Esophagus (tissue), 2 donors: ENCODE measurements around the gene EIF5. TPM values are rescaled to one million over a fixed set of nuclear protein-coding genes. Genes with fewer than 3 reads are reported as not detected.
"Not testable (repeated sequence)": the region's sequence is repeated elsewhere in the genome, so short reads cannot be mapped to it uniquely, and the experiment has no call there.

Experiments used
- H3K27ac ChIP-seq, 2 donors: one replicate each; pipeline ENCODE4 v1.5.1; 2013; ENCODE audit warnings: low read depth in 2 of 2, mild to moderate bottlenecking in 2 of 2, inconsistent platforms in 1 of 2, low read length in 1 of 2, moderate library complexity in 1 of 2
- H3K27me3 ChIP-seq, 2 donors: one replicate each; pipeline ENCODE4 v1.6.1; 2013; ENCODE audit warnings: low read length in 2 of 2, control low read depth in 1 of 2, mild to moderate bottlenecking in 1 of 2; ENCODE audit not compliant: insufficient read depth in 2 of 2, control insufficient read depth in 1 of 2
- H3K36me3 ChIP-seq, 2 donors: one replicate each; pipeline ENCODE4 v1.6.1; 2013; ENCODE audit warnings: low read length in 1 of 2; ENCODE audit not compliant: control insufficient read depth in 2 of 2, insufficient read depth in 2 of 2
- H3K4me1 ChIP-seq, 2 donors: one replicate each; pipeline ENCODE4 v1.6.1; 2013; ENCODE audit warnings: low read length in 1 of 2; ENCODE audit not compliant: control insufficient read depth in 2 of 2, insufficient read depth in 2 of 2
- H3K4me3 ChIP-seq, 2 donors: one replicate each; pipeline ENCODE4 v1.5.1; 2013; ENCODE audit warnings: low read length in 2 of 2, mild to moderate bottlenecking in 2 of 2, low read depth in 1 of 2, moderate library complexity in 1 of 2
- H3K9me3 ChIP-seq, 2 donors: one replicate each; pipeline ENCODE4 v1.6.1; 2013; ENCODE audit warnings: mild to moderate bottlenecking in 2 of 2, low read depth in 1 of 2, low read length in 1 of 2, moderate library complexity in 1 of 2; ENCODE audit not compliant: control insufficient read depth in 2 of 2, insufficient read depth in 1 of 2
- WGBS, 2 donors: extraction: QIAGEN DNeasy Blood & Tissue Kit; methylation state at CpG; one replicate each; pipeline ENCODE4 v1.1.7; 2013; 5-methylcytosine and 5-hydroxymethylcytosine counted together
- polyA plus RNA-seq, 2 donors: library from polyadenylated mRNA; stranded (reverse); fragments of 200-250 nt; gene quantifications; one replicate each; pipeline ENCODE4 v1.2.3, GENCODE V29; 2013
- donor health status: healthy with polysubstance abuse.
- donor health status: Bipolar disorder and iron deficiency.

The EIF5 gene
- polyA plus RNA-seq, 2 donors: 62.6 to 125 TPM

- Histone ChIP-seq H3K9me3 (no peaks in the 10 kb centered on the region), H3K27me3 (no peaks in the 10 kb centered on the region), H3K4me1 (no peaks in the 10 kb centered on the region), H3K4me3 (no peak overlapping the region), H3K27ac (no peak overlapping the region), H3K36me3 (peaks cover 22% of the 10 kb centered on the region in 2 donors)
- WGBS, 2 donors: 82 to 87% methylated on average over 5 of the region's 5 CpGs
Measured at GRCh38 chr14:103343905-103344797, 10.1 kb downstream of the EIF5 start.

DNA sequence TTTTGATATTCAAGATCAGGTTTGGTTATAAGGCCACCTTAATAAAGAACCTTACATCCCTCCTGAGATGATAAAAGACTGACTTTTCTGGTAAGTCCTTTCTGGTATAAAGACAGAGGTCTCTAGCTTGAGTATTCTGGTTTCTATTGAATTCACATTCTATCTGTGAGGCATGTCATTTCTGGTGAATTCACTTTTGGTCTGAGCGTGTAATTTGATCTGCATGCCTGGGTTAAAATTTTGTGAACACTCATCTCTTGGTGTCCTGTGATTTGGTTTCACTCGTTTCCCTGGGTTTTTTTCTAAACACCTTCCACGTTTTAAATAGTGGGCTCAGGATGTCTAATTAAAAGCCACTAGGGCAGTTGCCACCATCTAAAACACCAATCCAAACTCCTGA is 12.2 kb downstream of the EIF5 start:
- WGBS, 2 donors: 35 to 40% methylated on average over 3 of the region's 3 CpGs

GRCh38 chr14:103347091-103347815 is 13.2 kb downstream of the EIF5 start:
- WGBS, 2 donors: 52 to 58% methylated on average over 12 of the region's 12 CpGs
- Histone ChIP-seq H3K4me1 (no peaks in the 10 kb centered on the region), H3K4me3 (no peak overlapping the region), H3K36me3 (peaks cover 11 to 12% of the 10 kb centered on the region in 2 donors), H3K27ac (no peak overlapping the region), H3K9me3 (no peaks in the 10 kb centered on the region), H3K27me3 (no peaks in the 10 kb centered on the region)

More for the DNA sequence above, 12.2 kb downstream of the EIF5 start:
- Histone ChIP-seq H3K27me3 (no peaks in the 10 kb centered on the region), H3K9me3 (no peaks in the 10 kb centered on the region), H3K4me1 (no peaks in the 10 kb centered on the region), H3K36me3 (peaks cover 13 to 14% of the 10 kb centered on the region in 2 donors), H3K27ac (no peak overlapping the region), H3K4me3 (no peak overlapping the region)

DNA sequence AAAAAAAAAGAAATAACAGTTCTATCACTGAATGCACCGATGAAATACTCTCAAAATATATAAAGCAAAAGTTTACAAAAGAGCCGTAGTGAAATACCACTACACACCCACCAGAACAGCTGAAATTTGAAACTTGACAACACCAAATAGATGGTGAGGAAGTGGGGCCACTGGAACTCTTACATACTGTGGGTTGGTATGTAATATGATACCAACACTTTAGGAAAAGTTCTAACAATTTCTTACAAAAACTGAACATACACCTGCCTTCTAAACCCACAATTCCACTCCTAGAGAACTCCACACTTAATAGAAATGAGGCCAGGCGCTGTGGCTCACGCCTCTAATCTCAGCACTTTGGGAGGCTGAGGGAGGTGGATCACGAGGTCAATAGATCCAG is 14.1 kb downstream of the EIF5 start:
- Histone ChIP-seq H3K27ac (no peak overlapping the region), H3K4me1 (no peaks in the 10 kb centered on the region), H3K36me3 (peaks cover 10% of the 10 kb centered on the region in 2 donors), H3K27me3 (no peaks in the 10 kb centered on the region), H3K4me3 (no peak overlapping the region), H3K9me3 (no peaks in the 10 kb centered on the region)
- WGBS, 2 donors: 78 to 80% methylated on average over 5 of the region's 5 CpGs

GRCh38 chr14:103349982-103350381 is 15.9 kb downstream of the EIF5 start:
- Histone ChIP-seq H3K9me3 (no peaks in the 10 kb centered on the region), H3K36me3 (peaks cover 0 to 2% of the 10 kb centered on the region in 2 donors), H3K4me1 (no peaks in the 10 kb centered on the region), H3K27ac (no peak overlapping the region), H3K4me3 (no peak overlapping the region), H3K27me3 (no peaks in the 10 kb centered on the region)
- 91% methylated on average over 13 of the region's 13 CpGs for WGBS, 2 donors

- 75 to 79% methylated on average over 7 of the region's 7 CpGs for WGBS, 2 donors
- Histone ChIP-seq H3K27me3 (no peaks in the 10 kb centered on the region), H3K4me1 (no peaks in the 10 kb centered on the region), H3K9me3 (no peaks in the 10 kb centered on the region), H3K27ac (no peak overlapping the region), H3K4me3 (no peak overlapping the region), H3K36me3 (no peaks in the 10 kb centered on the region)
Measured at GRCh38 chr14:103353362-103353761, 19.3 kb downstream of the EIF5 start.

- H3K27ac ChIP-seq: no peak overlapping the region
- no peak overlapping the region for H3K4me3 ChIP-seq
- WGBS, 2 donors: 81 to 87% methylated on average over 7 of the region's 7 CpGs
- H3K4me1 ChIP-seq: no peaks in the 10 kb centered on the region
- H3K36me3 ChIP-seq: no peaks in the 10 kb centered on the region
- no peaks in the 10 kb centered on the region for H3K9me3 ChIP-seq
- H3K27me3 ChIP-seq: no peaks in the 10 kb centered on the region
Measured at GRCh38 chr14:103354141-103354540, 20.1 kb downstream of the EIF5 start.

DNA sequence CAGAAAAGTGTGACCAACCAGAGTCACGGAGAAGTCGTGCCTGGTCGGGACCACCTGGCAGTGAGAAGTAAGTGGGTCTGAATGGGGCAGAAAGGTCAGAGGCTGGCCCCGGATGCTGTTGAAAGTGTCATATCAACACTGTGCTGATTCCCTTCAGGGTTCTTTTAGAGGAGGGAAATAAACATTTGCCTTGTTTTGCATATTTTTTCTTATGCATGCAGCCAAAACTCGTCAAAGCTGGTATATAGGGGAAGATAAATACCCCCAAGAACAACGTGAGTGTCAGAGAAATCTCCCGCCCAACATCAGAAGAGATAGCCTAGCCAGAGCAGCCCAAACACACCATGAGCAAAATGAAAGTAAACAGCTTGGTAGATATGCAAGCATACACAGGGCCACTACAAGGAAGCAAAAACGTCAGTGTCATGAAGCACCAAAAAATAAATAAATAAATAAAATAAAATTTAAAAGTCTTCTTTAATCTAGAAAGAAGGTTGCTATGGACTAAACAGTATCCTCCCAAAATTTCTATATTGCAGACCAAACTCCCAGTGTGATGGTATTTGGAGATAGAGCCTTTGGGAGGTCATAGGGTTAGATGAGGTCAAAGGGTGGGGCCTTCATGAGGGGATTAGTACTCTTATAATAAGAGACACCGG is 22.1 kb downstream of the EIF5 start:
- no peak overlapping the region for H3K4me3 ChIP-seq
- no peak overlapping the region for H3K27ac ChIP-seq
- H3K36me3 ChIP-seq: no peaks in the 10 kb centered on the region
- no peaks in the 10 kb centered on the region for H3K4me1 ChIP-seq
- H3K27me3 ChIP-seq: no peaks in the 10 kb centered on the region
- no peaks in the 10 kb centered on the region for H3K9me3 ChIP-seq
- 60 to 63% methylated on average over 9 of the region's 9 CpGs for WGBS, 2 donors

DNA sequence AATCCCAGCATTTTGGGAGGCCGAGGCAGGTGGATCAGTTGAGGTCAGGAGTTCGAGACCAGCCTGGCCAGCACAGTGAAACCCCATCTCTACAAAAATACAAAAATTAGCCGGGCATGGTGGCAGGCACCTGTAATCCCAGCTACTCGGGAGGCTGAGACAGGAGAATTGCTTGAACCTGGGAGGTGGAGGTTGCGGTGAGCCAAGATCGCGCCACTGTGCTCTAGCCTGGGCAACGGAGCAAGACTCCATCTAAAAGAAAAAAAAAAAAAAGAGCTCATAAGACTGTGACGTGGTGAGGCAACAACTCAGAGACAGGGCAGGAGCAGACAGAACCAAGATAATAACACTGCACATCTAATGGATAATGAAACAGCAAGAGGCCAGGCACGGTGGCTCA is 23.5 kb downstream of the EIF5 start:
- not testable (repeated sequence) for H3K9me3 ChIP-seq, H3K36me3 ChIP-seq, H3K27me3 ChIP-seq, H3K4me3 ChIP-seq, H3K4me1 ChIP-seq, H3K27ac ChIP-seq
- 90 to 91% methylated on average over 10 of the region's 10 CpGs for WGBS, 2 donors
